ENCODE results near the gene DDX42.
A peak's percentile ranks its signal among the peaks of the same experiment; 100 is the strongest.

Gene DDX42

GRCh38 chr17:63774141-63774968 is at the start of gene DDX42:
TSS of gene DDX42 (plus strand) at chr17:63774170. CDS start at chr17:63787050, 12,880 bp downstream.
- ATAC-seq (peak; percentile 5), DNase-seq (peak; percentile 92)

- ATAC-seq (no peak), DNase-seq (no peak)
These were observed 38.3 kb upstream of the DDX42 start for GRCh38 chr17:63735691-63736090.

DNA sequence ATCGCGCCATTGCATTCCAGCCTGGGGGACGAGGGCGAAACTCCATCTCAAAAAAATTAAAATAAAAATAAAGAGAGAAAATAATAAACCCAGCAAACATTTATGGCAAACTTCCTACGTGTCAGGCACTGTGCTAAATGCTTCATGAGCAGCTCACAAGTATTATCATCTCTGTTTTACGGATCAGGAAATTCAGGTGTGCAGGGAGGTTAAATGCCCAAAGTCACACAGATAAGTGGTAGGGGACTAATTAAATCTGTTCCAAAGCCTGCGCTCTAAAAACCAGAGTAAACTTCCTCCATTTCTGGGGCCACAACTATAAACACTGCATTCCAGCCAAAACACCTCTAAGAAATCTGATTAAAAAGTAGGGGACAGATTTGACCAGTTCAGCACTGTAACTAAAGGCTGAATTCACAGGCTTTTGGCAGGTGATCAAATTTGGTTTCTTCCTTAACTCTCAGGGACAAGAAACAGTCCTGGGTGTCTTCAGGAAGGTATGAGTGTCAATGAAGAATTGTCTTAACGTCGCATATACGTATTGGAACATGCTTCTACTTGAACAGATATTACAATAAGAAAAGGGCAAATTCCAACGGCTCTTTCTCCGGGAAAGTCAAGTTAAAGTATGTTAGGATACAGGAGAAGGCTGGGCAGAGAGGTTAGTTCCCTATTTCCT is 33.4 kb upstream of the DDX42 start:
- ATAC-seq (no peak), DNase-seq (no peak)

GRCh38 chr17:63741143-63741407 is 32.9 kb upstream of the DDX42 start:
- DNase-seq (no peak), ATAC-seq (no peak)

- DNase-seq (peak; percentile 99), ATAC-seq (peak; percentile 95)
These were observed 32.4 kb upstream of the DDX42 start, which contains the start of gene STRADA for GRCh38 chr17:63741408-63742173. TSS of gene STRADA (minus strand) at chr17:63741799. CDS start at chr17:63728369, 13,430 bp downstream.

GRCh38 chr17:63751806-63752205 is 22.2 kb upstream of the DDX42 start:
- DNase-seq (no peak), ATAC-seq (no peak)

- ATAC-seq (no peak), DNase-seq (no peak)
These were observed 21.3 kb upstream of the DDX42 start for GRCh38 chr17:63752707-63753106.

- DNase-seq: no peak
- ATAC-seq: no peak
These were observed 20.8 kb upstream of the DDX42 start for GRCh38 chr17:63753215-63753614.

GRCh38 chr17:63754046-63754445 is 19.9 kb upstream of the DDX42 start:
- no peak for DNase-seq

GRCh38 chr17:63758428-63758827 is 15.5 kb upstream of the DDX42 start:
- no peak for DNase-seq
- no peak for ATAC-seq

More at GRCh38 chr17:63754046-63754445, 19.9 kb upstream of the DDX42 start:
- ATAC-seq: no peak

DNA sequence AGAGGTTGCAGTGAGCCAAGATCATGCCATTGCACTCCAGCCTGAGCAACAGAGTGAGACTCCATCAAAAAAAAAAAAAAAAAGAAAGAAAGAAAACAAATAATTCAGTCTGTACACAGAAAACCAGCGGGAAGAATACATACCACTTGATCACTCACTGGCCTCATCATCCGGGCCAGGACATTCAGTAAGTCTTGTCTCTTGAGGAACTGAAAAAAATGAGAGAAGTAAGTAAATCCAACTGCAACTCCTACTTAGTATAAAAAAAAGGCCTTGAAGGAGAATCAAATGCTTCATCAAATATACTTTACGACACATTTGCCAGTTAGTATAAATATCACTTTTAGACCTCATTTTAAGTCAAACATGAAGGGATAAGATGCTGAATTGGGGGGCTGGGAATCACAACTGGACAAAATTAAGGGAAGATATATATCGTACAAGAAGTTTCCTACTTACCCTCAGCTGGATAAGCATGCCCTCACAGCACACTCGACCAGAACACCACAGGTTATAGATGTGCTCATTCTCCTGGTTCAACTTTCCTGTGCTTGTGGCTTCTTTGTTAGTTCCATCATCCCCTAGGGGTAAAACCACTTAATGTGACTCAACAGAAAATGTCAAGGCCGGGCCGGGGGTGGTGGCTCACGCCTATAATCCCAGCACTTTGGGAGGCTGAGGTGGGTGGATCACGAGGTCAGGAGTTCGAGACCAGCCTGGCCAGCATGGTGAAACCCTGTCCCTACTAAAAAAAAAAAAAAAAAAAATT is 13.0 kb upstream of the DDX42 start:
- DNase-seq: peak; percentile 44
- peak; percentile 86 for ATAC-seq

GRCh38 chr17:63762161-63763078 is 11.6 kb upstream of the DDX42 start:
- ATAC-seq (no peak), DNase-seq (no peak)

- ATAC-seq: no peak
- no peak for DNase-seq
These were observed 9.3 kb upstream of the DDX42 start for GRCh38 chr17:63764716-63765115.

GRCh38 chr17:63766754-63767153 is 7.2 kb upstream of the DDX42 start:
- DNase-seq: no peak
- ATAC-seq: no peak

DNA sequence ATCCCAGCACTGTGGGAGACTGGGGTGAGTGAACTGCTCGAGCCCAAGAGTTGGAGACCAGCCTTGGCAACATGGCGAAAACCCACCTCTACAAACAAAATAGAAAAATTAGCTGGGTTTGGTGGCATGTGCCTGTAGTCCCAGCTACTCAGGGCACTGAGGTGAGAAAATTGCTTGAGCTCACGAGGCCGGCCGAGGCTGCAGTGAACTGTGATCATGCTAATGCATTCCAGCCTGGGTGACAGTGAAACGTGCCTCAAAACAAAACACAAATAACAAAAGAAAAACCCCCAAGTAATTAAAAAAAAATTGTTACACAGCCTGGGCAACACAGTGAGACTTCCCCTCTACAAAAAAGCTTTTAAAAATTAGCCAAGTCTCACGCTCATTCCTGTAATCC is 5.5 kb upstream of the DDX42 start:
- ATAC-seq: no peak
- no peak for DNase-seq

GRCh38 chr17:63772801-63773271 is 1.1 kb upstream of the DDX42 start:
- DNase-seq (no peak), ATAC-seq (no peak)

GRCh38 chr17:63773272-63774140 is 464 bp upstream of the DDX42 start, which contains the start of gene CCDC47:
TSS of gene CCDC47 (minus strand) at chr17:63773597. CDS start at chr17:63766175, 7,422 bp downstream.
- ATAC-seq: peak; percentile 89
- DNase-seq: peak; percentile 97

DNA sequence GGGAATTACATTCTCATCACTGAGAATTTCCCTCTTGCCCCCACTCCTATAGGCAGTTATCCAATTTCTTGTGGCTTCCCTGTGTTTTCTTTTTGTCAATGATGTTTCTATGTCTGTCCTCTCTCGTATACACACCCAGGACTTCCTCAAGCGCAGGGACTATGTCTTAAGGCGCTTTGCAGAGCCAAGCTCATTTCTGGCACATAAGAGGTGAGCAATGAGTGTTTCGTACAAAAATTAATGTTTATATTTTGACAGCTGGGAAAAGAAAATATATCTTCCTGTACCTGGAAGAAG is 947 bp downstream of the DDX42 start:
- DNase-seq: no peak
- ATAC-seq: no peak

DNA sequence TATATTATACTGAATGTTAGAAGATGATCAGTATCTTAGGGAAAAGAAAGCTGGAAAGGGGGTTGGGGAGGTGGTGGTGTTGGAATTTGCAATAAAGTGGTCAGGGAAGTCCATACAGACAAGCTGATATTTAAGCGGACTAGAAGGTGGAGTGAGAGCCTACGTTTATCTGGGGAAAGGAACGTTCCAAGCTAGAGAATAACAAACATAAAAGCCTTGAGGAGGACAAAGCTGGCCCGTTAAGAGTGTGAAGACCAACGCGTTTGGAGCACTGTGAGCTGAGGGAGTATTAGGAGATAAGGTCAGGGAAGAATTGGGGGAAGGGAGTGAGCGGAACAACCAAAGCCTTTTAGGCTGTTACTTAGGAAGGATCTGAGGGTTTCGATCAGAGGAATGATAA is 1.4 kb downstream of the DDX42 start:
- DNase-seq (no peak), ATAC-seq (no peak)

- ATAC-seq (no peak), DNase-seq (no peak)
These were observed 6.5 kb downstream of the DDX42 start for GRCh38 chr17:63780507-63780906.

All from stimulated activated naive CD8-positive, alpha-beta T cell treated with anti-CD3 and anti-CD28 coated beads, Interleukin-15, Interleukin-2, amounts not matched to agents 100 U/mL and 50 U/mL, for 24 hours (primary cell).